ENCODE results near the gene ZBTB5. TPM values are rescaled to one million over a fixed set of nuclear protein-coding genes. Genes with fewer than 3 reads are reported as not detected.
"Not testable (repeated sequence)": the region's sequence is repeated elsewhere in the genome, so short reads cannot be mapped to it uniquely, and the experiment has no call there.

The ZBTB5 gene
- total RNA-seq, 1 experiment from 2014 or later = 9.1 TPM

GRCh38 chr9:37474438-37474837 lies 9.2 kb upstream of the ZBTB5 start:
- H3K36me3 Mint-ChIP-seq (ENCODE audit: insufficient read depth in 1 of 3, low read depth in 3 of 3) = peaks cover 6 to 22% (median 10%) of the 10 kb centered on the region in 3 experiments; a peak in 4 of 7 replicates
- H3K79me1 ChIP-seq (ENCODE audit: insufficient read depth, low read depth, low read length, poor library complexity, severe bottlenecking) = no peaks in the 10 kb centered on the region

GRCh38 chr9:37473982-37474381 lies 8.7 kb upstream of the ZBTB5 start:
- H3K27me3 Mint-ChIP-seq (ENCODE audit: low read depth); H3K27ac Mint-ChIP-seq; H3K23me2 ChIP-seq (ENCODE audit: insufficient read length, low read depth, low read length, poor library complexity, severe bottlenecking); H2AK5ac ChIP-seq (ENCODE audit: insufficient read length, low read length); H3K27me3 ChIP-seq (ENCODE audit: insufficient read depth, low read length); H2AFZ ChIP-seq (ENCODE audit: low read length); H3K23ac ChIP-seq (ENCODE audit: insufficient read length, low read depth, low read length); H2BK20ac ChIP-seq (ENCODE audit: low read depth, low read length, poor library complexity, severe bottlenecking); H2BK120ac ChIP-seq (ENCODE audit: low read depth, low read length, poor library complexity, severe bottlenecking); H3T11ph ChIP-seq (ENCODE audit: low read length); H3K4me1 ChIP-seq (ENCODE audit: insufficient read depth, low read length); H3K14ac ChIP-seq (ENCODE audit: insufficient read depth, low read length); H3K4me3 Mint-ChIP-seq; H3K9ac ChIP-seq (ENCODE audit: extremely low read depth, insufficient read length, low read length); H4K8ac ChIP-seq (replicated peaks; ENCODE audit: insufficient read length, low read depth, low read length); H3K56ac ChIP-seq (ENCODE audit: insufficient read length, low read depth, low read length); DNase-seq; H3K4ac ChIP-seq (ENCODE audit: low read depth, low read length); H2BK5ac ChIP-seq (ENCODE audit: insufficient read length, low read length); H4K20me1 ChIP-seq (ENCODE audit: control insufficient read depth, insufficient read depth, insufficient read length); H3K9me3 ChIP-seq (ENCODE audit: control insufficient read depth, low read depth, low read length); H4K91ac ChIP-seq (ENCODE audit: insufficient read length, low read depth, low read length); H3K4me2 ChIP-seq (ENCODE audit: insufficient read depth, insufficient read length, low read length); H3K18ac ChIP-seq (ENCODE audit: insufficient read length, low read depth, low read length); H3K27ac ChIP-seq (ENCODE audit: insufficient read length, low read depth, low read length); H4K5ac ChIP-seq (ENCODE audit: insufficient read length, low read depth, low read length); H2BK12ac ChIP-seq (ENCODE audit: insufficient read length, low read depth, low read length); H2BK15ac ChIP-seq (ENCODE audit: low read depth, low read length); H3K79me1 ChIP-seq (ENCODE audit: insufficient read depth, low read depth, low read length, poor library complexity, severe bottlenecking); H3K79me2 ChIP-seq (ENCODE audit: insufficient read depth, low read length): not testable (repeated sequence)
- H3K9me3 Mint-ChIP-seq = peaks cover 23 to 27% of the 10 kb centered on the region in 2 experiments
- peaks cover 6 to 22% (median 10%) of the 10 kb centered on the region in 3 experiments; a peak in 4 of 7 replicates for H3K36me3 Mint-ChIP-seq (ENCODE audit: insufficient read depth in 1 of 3, low read depth in 3 of 3)
- H3K4me1 Mint-ChIP-seq = peaks cover 11 to 19% of the 10 kb centered on the region in 2 experiments
- WGBS (ENCODE audit: extremely low coverage, insufficient read length, low lambda C conversion rate) = no CpG with 5 or more reads among the region's 6 CpGs

More at GRCh38 chr9:37474438-37474837, 9.2 kb upstream of the ZBTB5 start:
- H3K18ac ChIP-seq (ENCODE audit: insufficient read length, low read depth, low read length) = no peak overlapping the region
- no peak overlapping the region for H3K23ac ChIP-seq (ENCODE audit: insufficient read length, low read depth, low read length)
- H3K9ac ChIP-seq (ENCODE audit: extremely low read depth, insufficient read length, low read length) = no peak overlapping the region
- no peak overlapping the region for H4K91ac ChIP-seq (ENCODE audit: insufficient read length, low read depth, low read length)
- H4K5ac ChIP-seq (ENCODE audit: insufficient read length, low read depth, low read length) = no peak overlapping the region
- H2BK120ac ChIP-seq (ENCODE audit: low read depth, low read length, poor library complexity, severe bottlenecking) = no peak overlapping the region
- H2BK12ac ChIP-seq (ENCODE audit: insufficient read length, low read depth, low read length) = no peak overlapping the region
- H2BK5ac ChIP-seq (ENCODE audit: insufficient read length, low read length) = no peak overlapping the region
- Mint-ChIP-seq H3K4me3 (no peak overlapping the region), H3K27me3 (ENCODE audit: low read depth) (peaks cover 4% of the 10 kb centered on the region; the same call in 1 of the 2 replicates), H3K9me3 (peaks cover 23 to 27% of the 10 kb centered on the region in 2 experiments), H3K27ac (no peak overlapping the region), H3K4me1 (peaks cover 11 to 19% of the 10 kb centered on the region in 2 experiments)
- no peak overlapping the region for H2BK20ac ChIP-seq (ENCODE audit: low read depth, low read length, poor library complexity, severe bottlenecking)
- no peak overlapping the region for H4K8ac ChIP-seq (replicated peaks; ENCODE audit: insufficient read length, low read depth, low read length)
- no peaks in the 10 kb centered on the region for H3K23me2 ChIP-seq (ENCODE audit: insufficient read length, low read depth, low read length, poor library complexity, severe bottlenecking)
- no peak for TF ChIP-seq CTCF (conservative IDR thresholded peaks at IDR 0.05)
- no peaks in the 10 kb centered on the region for H3K27me3 ChIP-seq (ENCODE audit: insufficient read depth, low read length)
- H2BK15ac ChIP-seq (ENCODE audit: low read depth, low read length) = no peak overlapping the region
- H3K27ac ChIP-seq (ENCODE audit: insufficient read length, low read depth, low read length) = no peak overlapping the region
- no CpG with 5 or more reads among the region's 3 CpGs for WGBS (ENCODE audit: extremely low coverage, insufficient read length, low lambda C conversion rate)
- H3K56ac ChIP-seq (ENCODE audit: insufficient read length, low read depth, low read length) = no peak overlapping the region
- H3K4me1 ChIP-seq (ENCODE audit: insufficient read depth, low read length) = no peaks in the 10 kb centered on the region; the same call in 1 of the 2 replicates
- no peaks in the 10 kb centered on the region for H3K79me2 ChIP-seq (ENCODE audit: insufficient read depth, low read length)
- no peak overlapping the region for H3K14ac ChIP-seq (ENCODE audit: insufficient read depth, low read length)
- DNase-seq = no peak
- H4K20me1 ChIP-seq (ENCODE audit: control insufficient read depth, insufficient read depth, insufficient read length) = no peaks in the 10 kb centered on the region
- H3K4me2 ChIP-seq (ENCODE audit: insufficient read depth, insufficient read length, low read length) = no peak overlapping the region
- H3K9me3 ChIP-seq (ENCODE audit: control insufficient read depth, low read depth, low read length) = peaks cover 5% of the 10 kb centered on the region
- no peak overlapping the region for H3T11ph ChIP-seq (ENCODE audit: low read length)
- H2AFZ ChIP-seq (ENCODE audit: low read length) = no peak overlapping the region
- no peak overlapping the region for H2AK5ac ChIP-seq (ENCODE audit: insufficient read length, low read length)
- no peak overlapping the region for H3K4ac ChIP-seq (ENCODE audit: low read depth, low read length)

All from H9 (cell line).